Measurements from ENCODE around the gene CCDC91.

DNA sequence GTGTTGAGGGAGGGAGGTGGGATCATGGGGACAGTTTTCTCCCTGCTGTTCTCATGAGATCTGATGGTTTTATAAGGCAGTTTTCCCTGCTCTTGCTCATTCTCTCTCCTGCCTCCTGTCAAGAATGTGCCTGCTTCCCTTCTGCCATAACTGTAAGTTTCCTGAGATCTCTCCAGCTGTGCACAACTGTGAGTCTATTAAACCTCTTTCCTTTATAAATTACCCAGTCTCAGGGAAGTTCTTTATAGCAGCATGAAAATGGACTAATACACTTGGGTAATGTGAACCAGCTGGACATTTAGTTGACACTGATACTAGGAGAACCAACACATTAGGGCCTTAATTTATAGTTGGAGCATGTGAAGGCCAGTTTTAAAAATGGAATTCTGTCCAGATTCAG, 12.4 kb upstream of the CCDC91 start:
- TF ChIP-seq, protein P1, sequence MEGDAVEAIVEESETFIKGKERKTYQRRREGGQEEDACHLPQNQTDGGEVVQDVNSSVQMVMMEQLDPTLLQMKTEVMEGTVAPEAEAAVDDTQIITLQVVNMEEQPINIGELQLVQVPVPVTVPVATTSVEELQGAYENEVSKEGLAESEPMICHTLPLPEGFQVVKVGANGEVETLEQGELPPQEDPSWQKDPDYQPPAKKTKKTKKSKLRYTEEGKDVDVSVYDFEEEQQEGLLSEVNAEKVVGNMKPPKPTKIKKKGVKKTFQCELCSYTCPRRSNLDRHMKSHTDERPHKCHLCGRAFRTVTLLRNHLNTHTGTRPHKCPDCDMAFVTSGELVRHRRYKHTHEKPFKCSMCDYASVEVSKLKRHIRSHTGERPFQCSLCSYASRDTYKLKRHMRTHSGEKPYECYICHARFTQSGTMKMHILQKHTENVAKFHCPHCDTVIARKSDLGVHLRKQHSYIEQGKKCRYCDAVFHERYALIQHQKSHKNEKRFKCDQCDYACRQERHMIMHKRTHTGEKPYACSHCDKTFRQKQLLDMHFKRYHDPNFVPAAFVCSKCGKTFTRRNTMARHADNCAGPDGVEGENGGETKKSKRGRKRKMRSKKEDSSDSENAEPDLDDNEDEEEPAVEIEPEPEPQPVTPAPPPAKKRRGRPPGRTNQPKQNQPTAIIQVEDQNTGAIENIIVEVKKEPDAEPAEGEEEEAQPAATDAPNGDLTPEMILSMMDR (IDR thresholded peaks at IDR 0.05), result no peak
- TF ChIP-seq, protein P2, sequence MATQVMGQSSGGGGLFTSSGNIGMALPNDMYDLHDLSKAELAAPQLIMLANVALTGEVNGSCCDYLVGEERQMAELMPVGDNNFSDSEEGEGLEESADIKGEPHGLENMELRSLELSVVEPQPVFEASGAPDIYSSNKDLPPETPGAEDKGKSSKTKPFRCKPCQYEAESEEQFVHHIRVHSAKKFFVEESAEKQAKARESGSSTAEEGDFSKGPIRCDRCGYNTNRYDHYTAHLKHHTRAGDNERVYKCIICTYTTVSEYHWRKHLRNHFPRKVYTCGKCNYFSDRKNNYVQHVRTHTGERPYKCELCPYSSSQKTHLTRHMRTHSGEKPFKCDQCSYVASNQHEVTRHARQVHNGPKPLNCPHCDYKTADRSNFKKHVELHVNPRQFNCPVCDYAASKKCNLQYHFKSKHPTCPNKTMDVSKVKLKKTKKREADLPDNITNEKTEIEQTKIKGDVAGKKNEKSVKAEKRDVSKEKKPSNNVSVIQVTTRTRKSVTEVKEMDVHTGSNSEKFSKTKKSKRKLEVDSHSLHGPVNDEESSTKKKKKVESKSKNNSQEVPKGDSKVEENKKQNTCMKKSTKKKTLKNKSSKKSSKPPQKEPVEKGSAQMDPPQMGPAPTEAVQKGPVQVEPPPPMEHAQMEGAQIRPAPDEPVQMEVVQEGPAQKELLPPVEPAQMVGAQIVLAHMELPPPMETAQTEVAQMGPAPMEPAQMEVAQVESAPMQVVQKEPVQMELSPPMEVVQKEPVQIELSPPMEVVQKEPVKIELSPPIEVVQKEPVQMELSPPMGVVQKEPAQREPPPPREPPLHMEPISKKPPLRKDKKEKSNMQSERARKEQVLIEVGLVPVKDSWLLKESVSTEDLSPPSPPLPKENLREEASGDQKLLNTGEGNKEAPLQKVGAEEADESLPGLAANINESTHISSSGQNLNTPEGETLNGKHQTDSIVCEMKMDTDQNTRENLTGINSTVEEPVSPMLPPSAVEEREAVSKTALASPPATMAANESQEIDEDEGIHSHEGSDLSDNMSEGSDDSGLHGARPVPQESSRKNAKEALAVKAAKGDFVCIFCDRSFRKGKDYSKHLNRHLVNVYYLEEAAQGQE (IDR thresholded peaks at IDR 0.05), result no peak
- TF ChIP-seq, protein P3, sequence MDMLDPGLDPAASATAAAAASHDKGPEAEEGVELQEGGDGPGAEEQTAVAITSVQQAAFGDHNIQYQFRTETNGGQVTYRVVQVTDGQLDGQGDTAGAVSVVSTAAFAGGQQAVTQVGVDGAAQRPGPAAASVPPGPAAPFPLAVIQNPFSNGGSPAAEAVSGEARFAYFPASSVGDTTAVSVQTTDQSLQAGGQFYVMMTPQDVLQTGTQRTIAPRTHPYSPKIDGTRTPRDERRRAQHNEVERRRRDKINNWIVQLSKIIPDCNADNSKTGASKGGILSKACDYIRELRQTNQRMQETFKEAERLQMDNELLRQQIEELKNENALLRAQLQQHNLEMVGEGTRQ (IDR thresholded peaks at IDR 0.05), result no peak
- TF ChIP-seq POLR2A (IDR thresholded peaks at IDR 0.05; ENCODE audit: low read length), result no peak
- TF ChIP-seq HDAC2 (IDR thresholded peaks at IDR 0.05), result no peak
- TF ChIP-seq MAX (IDR thresholded peaks at IDR 0.05), result no peak
- TF ChIP-seq POLR2AphosphoS2 (conservative IDR thresholded peaks at IDR 0.05; ENCODE audit: low read length), result no peak
- no peak for TF ChIP-seq MAZ (IDR thresholded peaks at IDR 0.05; ENCODE audit: borderline replicate concordance, low read depth, low read length)
- TF ChIP-seq CHD2 (IDR thresholded peaks at IDR 0.05; ENCODE audit: low read length, partially characterized antibody), result no peak
- TF ChIP-seq MAFK (IDR thresholded peaks at IDR 0.05; ENCODE audit: partially characterized antibody), result no peak
- TF ChIP-seq CEBPB (IDR thresholded peaks at IDR 0.05), result no peak
- TF ChIP-seq TFCP2L1 (CRISPR knock-in tag; IDR thresholded peaks at IDR 0.05), result no peak
- TF ChIP-seq ZFP36 (IDR thresholded peaks at IDR 0.05; ENCODE audit: borderline replicate concordance, partially characterized antibody), result no peak

Measured in A549 (cell line).